ENCODE measurements around the gene CRY2.

The CRY2 gene

DNA sequence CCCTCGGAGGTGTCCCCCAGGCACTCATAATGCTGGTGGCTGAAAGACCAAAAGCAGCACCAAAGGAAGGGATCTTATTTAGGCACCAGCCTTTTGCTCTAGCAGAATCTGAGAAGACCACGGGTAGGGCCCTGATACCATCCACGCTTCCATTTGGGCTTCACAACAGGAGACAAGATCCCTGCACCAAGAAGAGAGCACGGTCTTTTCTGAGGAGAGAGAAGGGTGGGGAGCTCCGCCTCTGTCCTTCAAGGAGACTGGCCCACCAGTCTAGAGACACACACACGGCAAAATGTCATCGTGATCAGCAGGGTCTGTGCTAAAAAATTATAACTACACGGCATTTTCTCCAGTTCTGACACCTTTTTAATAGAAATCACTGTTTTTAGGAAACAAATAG lies 84.9 kb downstream of the CRY2 start:
- no peak for DNase-seq

All from activated CD4-positive, alpha-beta T cell treated with anti-CD3 and anti-CD28 coated beads for 48 hours (primary cell).